Measurements from ENCODE around the gene SPG11. TPM values are rescaled to one million over a fixed set of nuclear protein-coding genes. Genes with fewer than 3 reads are reported as not detected.
"Not testable (repeated sequence)": the region's sequence is repeated elsewhere in the genome, so short reads cannot be mapped to it uniquely, and the experiment has no call there.

Gene SPG11
- total and polyA plus RNA-seq, 2 donors (not counting 1 experiment from before 2014, with no cell fraction given), result 134 to 219 TPM

GRCh38 chr15:44532689-44533088, 130.8 kb downstream of the SPG11 start:
- peaks cover 5 to 13% of the 10 kb centered on the region in 2 donors for H3K4me1 ChIP-seq (ENCODE audit: control insufficient read depth in 2 of 2, insufficient read depth in 2 of 2, low read length in 2 of 2)
- intact Hi-C loops (cut with micrococcal nuclease), result no loop called here
- no peak overlapping the region for H2AFZ ChIP-seq (ENCODE audit: insufficient read depth, low read depth, low read length, poor library complexity, severe bottlenecking)
- ChIA-PET POLR2A (interaction anchor here (0.7 kb wide), 1 partner anchor 131 kb away, joined by 4 read pairs; the partner anchor contains the start of gene SPG11), CTCF (interaction anchor here (1.0 kb wide), 1 partner anchor 10 kb away, joined by 3 read pairs; no protein-coding TSS in a partner anchor)
- DNase-seq (no peak), ATAC-seq (ENCODE audit: low read depth) (no peak)
- no peaks in the 10 kb centered on the region for H3K9me3 ChIP-seq (ENCODE audit: control extremely low read depth in 1 of 3, control insufficient read depth in 2 of 3, insufficient read depth in 1 of 3, low read length in 2 of 3)
- H4K20me1 ChIP-seq (ENCODE audit: control insufficient read depth, insufficient read depth, low read length, poor library complexity, severe bottlenecking), result no peaks in the 10 kb centered on the region
- no peak overlapping the region for H3K4me2 ChIP-seq (replicated peaks; ENCODE audit: low read depth, low read length, poor library complexity, severe bottlenecking)
- H3K9ac ChIP-seq (ENCODE audit: low read length), result no peak overlapping the region
- 92% methylated on average over 3 of the region's 3 CpGs for WGBS (ENCODE audit: insufficient coverage)
- Mint-ChIP-seq H3K4me1 (peaks cover 8% of the 10 kb centered on the region), H3K4me3 (no peak overlapping the region), H3K27ac (peak overlapping the region; percentile 50), H3K27me3 (no peaks in the 10 kb centered on the region), H3K9me3 (ENCODE audit: insufficient read depth) (no peaks in the 10 kb centered on the region)
- no peak for TF ChIP-seq EZH2 (IDR thresholded peaks at IDR 0.05; ENCODE audit: borderline replicate concordance, insufficient read depth, low read depth, low read length, poor library complexity, severe bottlenecking)
- peak; percentile 22 for TF ChIP-seq CTCF (IDR thresholded peaks at IDR 0.05)
- H3K36me3 ChIP-seq (replicated peaks in 1 of 2; ENCODE audit: control extremely low read depth in 1 of 2, control insufficient read depth in 1 of 2, extremely low read depth in 1 of 2, insufficient read depth in 2 of 2, low read length in 1 of 2), result no peaks in the 10 kb centered on the region
- no peak overlapping the region for H3K27ac ChIP-seq (ENCODE audit: low read length in 2 of 2)
- no peak overlapping the region for H3K4me3 ChIP-seq (ENCODE audit: control extremely low read depth in 1 of 5, extremely low read depth in 1 of 5, insufficient read depth in 1 of 5, low read depth in 2 of 5, low read length in 4 of 5)
- H3K79me2 ChIP-seq (ENCODE audit: control insufficient read depth, insufficient read depth, low read length), result peaks cover 2% of the 10 kb centered on the region
- H3K27me3 ChIP-seq (replicated peaks in 1 of 4; ENCODE audit: control extremely low read depth in 1 of 4, control insufficient read depth in 3 of 4, insufficient read depth in 4 of 4, low read length in 3 of 4), result no peaks in the 10 kb centered on the region

- H3K27ac Mint-ChIP-seq; H4K20me1 ChIP-seq (ENCODE audit: control insufficient read depth, insufficient read depth, low read length, poor library complexity, severe bottlenecking); H3K9me3 Mint-ChIP-seq (ENCODE audit: insufficient read depth); H3K4me1 Mint-ChIP-seq; H3K9ac ChIP-seq (ENCODE audit: low read length); H2AFZ ChIP-seq (ENCODE audit: insufficient read depth, low read depth, low read length, poor library complexity, severe bottlenecking); H3K4me3 ChIP-seq (ENCODE audit: control extremely low read depth in 1 of 5, extremely low read depth in 1 of 5, insufficient read depth in 1 of 5, low read depth in 2 of 5, low read length in 4 of 5); H3K27ac ChIP-seq (ENCODE audit: low read length in 2 of 2); intact Hi-C loops (cut with micrococcal nuclease); CTCF ChIA-PET; ATAC-seq (ENCODE audit: low read depth); H3K9me3 ChIP-seq (ENCODE audit: control extremely low read depth in 1 of 3, control insufficient read depth in 2 of 3, insufficient read depth in 1 of 3, low read length in 2 of 3); H3K27me3 Mint-ChIP-seq; H3K4me2 ChIP-seq (replicated peaks; ENCODE audit: low read depth, low read length, poor library complexity, severe bottlenecking); H3K4me1 ChIP-seq (ENCODE audit: control insufficient read depth in 2 of 2, insufficient read depth in 2 of 2, low read length in 2 of 2); DNase-seq; H3K27me3 ChIP-seq (replicated peaks in 1 of 4; ENCODE audit: control extremely low read depth in 1 of 4, control insufficient read depth in 3 of 4, insufficient read depth in 4 of 4, low read length in 3 of 4); H3K79me2 ChIP-seq (ENCODE audit: control insufficient read depth, insufficient read depth, low read length); H3K4me3 Mint-ChIP-seq; H3K36me3 ChIP-seq (replicated peaks in 1 of 2; ENCODE audit: control extremely low read depth in 1 of 2, control insufficient read depth in 1 of 2, extremely low read depth in 1 of 2, insufficient read depth in 2 of 2, low read length in 1 of 2): not testable (repeated sequence)
- WGBS (ENCODE audit: insufficient coverage), result 100% methylated on average over 5 of the region's 5 CpGs
- POLR2A ChIA-PET, result interaction anchor here (0.6 to 0.7 kb wide), 2 partner anchors 131 to 200 kb away, joined by 3 to 4 read pairs; partner anchors contain the start of gene SPG11
Observed at GRCh38 chr15:44532275-44532674, 131.2 kb downstream of the SPG11 start.
